Gastroesophageal sphincter (tissue), 4 donors: Measurements from ENCODE around the gene VPS8. TPM values are rescaled to one million over a fixed set of nuclear protein-coding genes. Genes with fewer than 3 reads are reported as not detected.

ENCODE experiments used
- ATAC-seq: fragments of 150-250 bp; one replicate; pipeline ENCODE4 v1.9.1; 2016; ENCODE audit warnings: mild to moderate bottlenecking, moderate library complexity
- H3K27ac ChIP-seq, 4 donors: fragments of 200-600 bp; sonication (generic) in 3 of 4; 1 replicate in 3 of 4; 2 replicates in 1 of 4; pipeline ENCODE4 v1.5.1; 2016 to 2019
- H3K27me3 ChIP-seq: fragments of 200-600 bp; sonication (generic); one replicate; pipeline ENCODE4 v1.5.1; 2019
- H3K36me3 ChIP-seq, 2 donors: fragments of 200-600 bp; sonication (generic); one replicate each; pipeline ENCODE4 v1.5.1; 2019; ENCODE audit warnings: control low read depth in 1 of 2
- H3K4me1 ChIP-seq, 3 donors: fragments of 200-600 bp; sonication (generic); 1 replicate in 2 of 3; 2 replicates in 1 of 3; pipeline ENCODE4 v1.5.1; 2016 to 2019; ENCODE audit warnings: control low read depth in 2 of 3
- H3K4me3 ChIP-seq, 2 donors: fragments of 200-600 bp; sonication (generic); one replicate each; pipeline ENCODE4 v1.5.1; 2019; ENCODE audit warnings: mild to moderate bottlenecking in 1 of 2, moderate library complexity in 1 of 2
- H3K9me3 ChIP-seq, 3 donors: fragments of 200-600 bp; sonication (generic); one replicate each; pipeline ENCODE4 v1.5.1; 2017 to 2019; ENCODE audit warnings: control low read depth in 2 of 3
- EP300 ChIP-seq: sonication (generic); formaldehyde crosslinking; IDR thresholded peaks from one replicate; pipeline ENCODE4 v1.6.1; 2017; ENCODE audit warnings: antibody characterized with exemption, mild to moderate bottlenecking
- POLR2A ChIP-seq, 2 donors: fragments of 450-650 bp; IDR thresholded peaks; one replicate each; pipeline ENCODE4 v1.6.1; 2017; ENCODE audit warnings: antibody characterized with exemption in 2 of 2, mild to moderate bottlenecking in 2 of 2, moderate library complexity in 1 of 2
- POLR2AphosphoS5 ChIP-seq: sonication (generic); formaldehyde crosslinking; IDR thresholded peaks from one replicate; pipeline ENCODE4 v1.6.1; 2017; ENCODE audit warnings: antibody characterized with exemption
- WGBS, 2 donors: methylation state at CpG; one replicate each; pipeline ENCODE4 v1.1.5; 2018; ENCODE audit warnings: low coverage in 1 of 2; 5-methylcytosine and 5-hydroxymethylcytosine counted together
- total RNA-seq, 4 donors: library from RNA; depleted of rRNA; stranded (reverse); fragments of >200 nt; gene quantifications; one replicate each; pipeline ENCODE4 v1.1.0, GENCODE V29; 2016
- TF ChIP-seq, protein P1 (sequence below), 4 experiments: fragments of 200-600 bp in 2 of 4; fragments of 450-650 bp in 2 of 4; sonication (generic) in 1 of 4; IDR thresholded peaks; one replicate each; pipeline ENCODE4 v1.5.1; 2017 to 2019; ENCODE audit warnings: antibody characterized with exemption in 4 of 4, mild to moderate bottlenecking in 2 of 4, moderate library complexity in 2 of 4

VPS8 gene
- total RNA-seq, 4 donors from 2014 or later, result 27.1 to 72.5 (median 40.8) TPM

DNA sequence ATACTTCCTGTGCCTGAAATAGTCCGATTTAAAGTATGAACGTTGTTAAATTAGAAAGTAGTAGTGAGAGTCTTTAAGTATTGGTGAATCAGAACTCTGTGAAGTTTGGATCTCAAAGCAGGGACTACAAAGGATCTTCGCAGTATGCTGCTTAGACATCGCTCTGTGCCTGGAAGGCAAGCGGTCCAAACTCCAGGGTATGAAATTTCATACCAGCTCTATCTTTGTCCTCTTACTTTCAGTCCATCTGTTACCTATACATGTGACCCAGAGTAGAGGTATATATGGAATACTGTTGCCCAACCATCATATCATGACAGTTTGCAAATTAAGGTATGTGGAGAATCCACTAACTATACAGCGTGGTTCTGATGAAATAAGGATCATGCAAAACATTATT lies 34.5 kb downstream of the VPS8 start:
- Histone ChIP-seq H3K27ac (no peak overlapping the region), H3K27me3 (no peaks in the 10 kb centered on the region), H3K4me3 (no peak overlapping the region), H3K4me1 (no peaks in the 10 kb centered on the region), H3K36me3 (peaks cover 0 to 19% of the 10 kb centered on the region in 2 donors), H3K9me3 (no peaks in the 10 kb centered on the region)
- ATAC-seq, result no peak
- TF ChIP-seq, protein P1, sequence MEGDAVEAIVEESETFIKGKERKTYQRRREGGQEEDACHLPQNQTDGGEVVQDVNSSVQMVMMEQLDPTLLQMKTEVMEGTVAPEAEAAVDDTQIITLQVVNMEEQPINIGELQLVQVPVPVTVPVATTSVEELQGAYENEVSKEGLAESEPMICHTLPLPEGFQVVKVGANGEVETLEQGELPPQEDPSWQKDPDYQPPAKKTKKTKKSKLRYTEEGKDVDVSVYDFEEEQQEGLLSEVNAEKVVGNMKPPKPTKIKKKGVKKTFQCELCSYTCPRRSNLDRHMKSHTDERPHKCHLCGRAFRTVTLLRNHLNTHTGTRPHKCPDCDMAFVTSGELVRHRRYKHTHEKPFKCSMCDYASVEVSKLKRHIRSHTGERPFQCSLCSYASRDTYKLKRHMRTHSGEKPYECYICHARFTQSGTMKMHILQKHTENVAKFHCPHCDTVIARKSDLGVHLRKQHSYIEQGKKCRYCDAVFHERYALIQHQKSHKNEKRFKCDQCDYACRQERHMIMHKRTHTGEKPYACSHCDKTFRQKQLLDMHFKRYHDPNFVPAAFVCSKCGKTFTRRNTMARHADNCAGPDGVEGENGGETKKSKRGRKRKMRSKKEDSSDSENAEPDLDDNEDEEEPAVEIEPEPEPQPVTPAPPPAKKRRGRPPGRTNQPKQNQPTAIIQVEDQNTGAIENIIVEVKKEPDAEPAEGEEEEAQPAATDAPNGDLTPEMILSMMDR (IDR thresholded peaks at IDR 0.05), result no peak
- TF ChIP-seq POLR2A (IDR thresholded peaks at IDR 0.05) (no peak), POLR2AphosphoS5 (no peak), EP300 (no peak)
- 90 to 96% methylated on average over 6 of the region's 6 CpGs for WGBS, 2 donors

DNA sequence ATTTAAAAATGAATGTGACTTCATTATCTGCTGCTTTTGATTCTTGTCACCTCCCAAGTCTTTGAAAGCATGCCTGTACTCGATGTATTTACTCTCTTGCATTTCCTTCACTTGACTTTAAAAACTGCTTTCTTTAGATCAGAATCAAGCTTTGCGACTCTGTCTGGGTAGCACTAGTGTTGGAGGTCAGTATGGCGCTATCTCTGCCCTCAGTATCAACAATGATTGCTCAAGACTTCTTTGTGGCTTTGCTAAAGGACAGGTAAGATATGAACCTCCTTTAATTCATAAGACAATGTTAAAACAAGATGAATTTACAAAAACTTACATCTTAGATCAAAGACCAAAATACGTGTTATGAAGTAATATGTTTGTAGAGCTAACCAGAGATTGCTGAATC lies 37.0 kb downstream of the VPS8 start:
- H3K36me3 ChIP-seq, result peaks cover under 1 to 44% of the 10 kb centered on the region in 2 donors
- H3K9me3 ChIP-seq, result no peaks in the 10 kb centered on the region
- no peak overlapping the region for H3K27ac ChIP-seq
- H3K4me1 ChIP-seq, result no peaks in the 10 kb centered on the region
- no peak overlapping the region for H3K4me3 ChIP-seq
- 89 to 94% methylated on average over 3 to 4 of the region's 4 CpGs for WGBS, 2 donors
- H3K27me3 ChIP-seq, result no peaks in the 10 kb centered on the region
- ATAC-seq, result no peak
- TF ChIP-seq EP300 (no peak), POLR2AphosphoS5 (no peak), POLR2A (IDR thresholded peaks at IDR 0.05) (no peak)
- TF ChIP-seq, protein P1 (IDR thresholded peaks at IDR 0.05), result no peak

DNA sequence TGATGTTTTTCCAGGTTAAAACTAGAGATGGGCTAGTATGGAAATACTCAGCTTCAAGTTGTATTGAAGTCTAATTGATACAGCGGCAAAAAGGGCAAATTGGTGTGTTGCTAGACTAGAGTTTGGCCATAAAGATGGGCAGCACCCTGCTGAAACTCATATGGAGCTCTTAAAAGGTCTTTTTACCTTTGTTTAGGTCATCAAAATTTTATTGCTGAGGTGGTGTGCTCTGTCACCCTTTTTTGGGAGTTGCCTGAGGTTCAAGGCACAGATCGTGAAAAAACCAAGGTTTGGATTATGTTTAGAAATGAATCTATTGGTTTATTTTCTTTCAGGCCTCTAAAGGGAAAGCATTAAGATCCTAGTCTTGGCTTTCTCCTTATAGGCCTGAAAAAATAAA lies 38.2 kb downstream of the VPS8 start:
- no peaks in the 10 kb centered on the region for H3K9me3 ChIP-seq
- no peak overlapping the region for H3K27ac ChIP-seq
- no peak for ATAC-seq
- H3K27me3 ChIP-seq, result no peaks in the 10 kb centered on the region
- H3K4me1 ChIP-seq, result no peaks in the 10 kb centered on the region
- WGBS, 2 donors, result 61 to 77% methylated on average over 2 of the region's 2 CpGs
- H3K4me3 ChIP-seq, result no peak overlapping the region
- TF ChIP-seq POLR2AphosphoS5, result no peak
- TF ChIP-seq POLR2A (IDR thresholded peaks at IDR 0.05), result no peak
- peaks cover 7 to 55% of the 10 kb centered on the region in 2 donors for H3K36me3 ChIP-seq

DNA sequence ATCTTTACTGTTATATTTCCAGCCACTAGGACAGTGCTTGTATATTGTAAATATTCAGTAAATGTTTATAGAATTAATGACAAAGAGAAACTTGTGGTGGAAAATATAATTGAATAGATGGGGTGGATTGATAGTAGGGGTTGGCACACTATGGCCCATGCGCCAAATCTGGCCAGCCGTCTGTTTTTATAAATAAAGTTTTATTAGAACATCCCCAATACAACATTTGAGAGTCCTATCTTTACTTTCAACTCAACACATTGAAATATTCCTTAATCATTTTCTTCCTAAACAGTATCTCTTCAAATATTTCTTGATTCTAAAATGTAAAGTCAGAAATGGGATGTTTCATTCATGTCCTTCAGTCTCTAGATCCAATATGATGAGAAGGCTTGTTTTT lies 45.1 kb downstream of the VPS8 start:
- H3K9me3 ChIP-seq, result no peaks in the 10 kb centered on the region
- H3K27me3 ChIP-seq, result no peaks in the 10 kb centered on the region
- H3K4me1 ChIP-seq, result no peaks in the 10 kb centered on the region
- no peak for ATAC-seq
- H3K27ac ChIP-seq, result no peak overlapping the region
- peaks cover 7 to 95% of the 10 kb centered on the region in 2 donors for H3K36me3 ChIP-seq
- 90 to 94% methylated on average over 2 of the region's 2 CpGs for whole genome bisulfite sequencing, 2 donors
- H3K4me3 ChIP-seq, result no peak overlapping the region
- TF ChIP-seq EP300 (no peak), POLR2A (IDR thresholded peaks at IDR 0.05) (no peak), POLR2AphosphoS5 (no peak)
- TF ChIP-seq, protein P1 (IDR thresholded peaks at IDR 0.05), result no peak

DNA sequence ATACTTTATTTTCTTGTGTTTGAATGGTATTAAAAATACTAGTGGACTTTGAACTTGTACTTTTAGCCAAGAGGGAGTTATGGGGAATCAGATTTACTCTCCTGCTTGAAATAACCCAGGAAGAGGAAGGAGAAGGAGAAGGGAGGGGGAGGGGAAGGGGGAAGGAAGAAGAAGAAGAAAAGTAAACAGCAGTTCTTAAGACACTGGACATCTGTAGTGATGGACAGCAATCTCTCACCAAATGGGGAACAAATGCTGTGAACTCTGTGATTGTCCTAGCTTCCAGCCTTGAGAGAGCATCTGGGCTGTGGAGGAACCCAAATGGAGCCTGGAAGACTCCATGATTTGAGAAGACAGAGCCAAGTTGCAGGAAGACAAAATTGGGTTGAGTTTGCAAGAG lies 52.0 kb downstream of the VPS8 start:
- no peak for ATAC-seq
- peaks cover 0 to 84% of the 10 kb centered on the region in 2 donors for H3K36me3 ChIP-seq
- H3K9me3 ChIP-seq, result no peaks in the 10 kb centered on the region
- no peak overlapping the region for H3K27ac ChIP-seq
- TF ChIP-seq POLR2AphosphoS5, result no peak
- H3K27me3 ChIP-seq, result no peaks in the 10 kb centered on the region
- no peak overlapping the region for H3K4me3 ChIP-seq
- no peaks in the 10 kb centered on the region for H3K4me1 ChIP-seq

DNA sequence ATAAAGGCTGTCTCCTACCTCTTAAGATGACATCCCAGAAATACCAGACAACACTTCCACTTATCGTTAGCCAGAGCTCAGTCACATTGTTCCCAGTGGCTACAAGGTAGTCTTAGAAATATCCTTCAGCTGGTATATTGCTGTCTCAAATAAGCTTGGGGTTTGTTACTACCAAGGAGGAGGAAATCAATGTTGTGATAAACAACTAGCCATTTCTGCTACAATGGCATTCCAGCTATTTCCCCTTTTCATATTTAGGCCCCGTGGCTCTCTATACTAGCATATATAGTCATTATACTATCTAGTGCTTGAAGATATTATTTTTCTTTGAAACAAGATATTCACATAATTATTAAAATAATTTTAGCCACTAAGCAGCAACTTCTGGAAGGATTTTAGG lies 56.5 kb downstream of the VPS8 start:
- WGBS, 2 donors, result 84 to 91% methylated on average over 2 of the region's 2 CpGs
- no peak for ATAC-seq
- H3K9me3 ChIP-seq, result no peaks in the 10 kb centered on the region
- H3K27me3 ChIP-seq, result no peaks in the 10 kb centered on the region
- H3K4me3 ChIP-seq, result no peak overlapping the region
- peaks cover 0 to 89% of the 10 kb centered on the region in 2 donors for H3K36me3 ChIP-seq
- TF ChIP-seq, protein P1 (IDR thresholded peaks at IDR 0.05), result no peak
- TF ChIP-seq EP300 (no peak), POLR2A (IDR thresholded peaks at IDR 0.05) (no peak), POLR2AphosphoS5 (no peak)
- H3K27ac ChIP-seq, result no peak overlapping the region
- no peaks in the 10 kb centered on the region for H3K4me1 ChIP-seq
